CMK (cell line): ENCODE data around the gene HNF4A.
A peak's percentile ranks its signal among the peaks of the same experiment; 100 is the strongest.
"Not testable (repeated sequence)": the region's sequence is repeated elsewhere in the genome, so short reads cannot be mapped to it uniquely, and the experiment has no call there.

Source experiments
- DNase-seq: peaks from one replicate; pipeline ENCODE4 v3.0.0-alpha.2; 2010; ENCODE audit warnings: low read depth

Gene HNF4A

DNA sequence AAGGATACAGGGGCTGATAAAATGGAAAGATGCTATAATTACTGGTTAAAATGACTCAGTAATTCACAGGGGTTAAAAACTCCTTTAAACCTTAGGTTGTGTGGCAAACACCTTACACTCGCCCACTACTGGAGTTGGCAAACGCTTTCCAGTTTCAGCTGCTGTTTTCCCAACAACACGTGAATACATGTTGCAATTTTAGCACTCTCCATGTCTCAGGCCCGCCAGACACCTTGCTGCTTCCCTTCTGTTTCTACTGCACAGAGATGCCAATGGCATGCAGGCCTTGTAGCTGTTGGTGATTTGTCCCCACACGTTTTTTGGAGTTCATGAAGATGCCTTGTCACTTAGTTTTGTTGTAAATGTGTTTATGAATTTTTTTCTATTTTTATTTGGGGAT, 114.8 kb downstream of the HNF4A start:
- DNase-seq: no peak

GRCh38 chr20:44471481-44471882, 116.0 kb downstream of the HNF4A start:
- DNase-seq: no peak

DNA sequence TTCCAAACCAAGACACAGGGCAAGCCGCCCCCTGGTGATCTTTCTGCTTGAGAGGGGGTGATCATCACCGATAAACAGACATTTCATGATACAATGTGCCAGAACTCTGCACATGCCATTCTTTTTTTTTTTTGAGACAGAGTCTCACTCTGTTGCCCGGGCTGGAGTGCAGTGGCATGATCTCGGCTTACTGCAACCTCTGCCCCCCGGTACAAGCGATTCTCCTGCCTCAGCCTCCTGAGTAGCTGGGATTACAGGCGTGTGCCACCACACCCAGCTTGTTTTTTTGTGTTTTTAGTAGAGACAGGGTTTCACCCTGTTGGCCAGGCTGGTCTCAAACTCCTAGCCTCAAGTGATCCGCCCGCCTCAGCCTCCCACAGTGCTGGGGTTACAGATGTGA, 116.8 kb downstream of the HNF4A start:
- DNase-seq: not testable (repeated sequence)

DNA sequence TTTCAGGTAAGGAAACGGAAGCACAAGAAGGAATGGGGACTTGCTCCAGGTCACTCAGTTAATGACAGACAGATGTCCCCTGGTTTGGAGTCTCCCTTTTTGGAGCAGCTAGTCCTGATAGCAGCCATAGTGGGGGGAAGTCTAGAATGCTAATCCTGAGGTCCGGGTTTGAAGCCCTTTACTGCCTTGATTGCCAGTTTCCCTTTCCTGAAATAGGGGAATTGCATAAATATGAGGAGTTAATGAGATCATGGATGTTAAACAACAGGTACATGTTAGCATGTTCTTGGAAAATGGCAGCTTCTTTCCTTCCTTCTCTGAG, 119.8 kb downstream of the HNF4A start:
- no peak for DNase-seq

DNA sequence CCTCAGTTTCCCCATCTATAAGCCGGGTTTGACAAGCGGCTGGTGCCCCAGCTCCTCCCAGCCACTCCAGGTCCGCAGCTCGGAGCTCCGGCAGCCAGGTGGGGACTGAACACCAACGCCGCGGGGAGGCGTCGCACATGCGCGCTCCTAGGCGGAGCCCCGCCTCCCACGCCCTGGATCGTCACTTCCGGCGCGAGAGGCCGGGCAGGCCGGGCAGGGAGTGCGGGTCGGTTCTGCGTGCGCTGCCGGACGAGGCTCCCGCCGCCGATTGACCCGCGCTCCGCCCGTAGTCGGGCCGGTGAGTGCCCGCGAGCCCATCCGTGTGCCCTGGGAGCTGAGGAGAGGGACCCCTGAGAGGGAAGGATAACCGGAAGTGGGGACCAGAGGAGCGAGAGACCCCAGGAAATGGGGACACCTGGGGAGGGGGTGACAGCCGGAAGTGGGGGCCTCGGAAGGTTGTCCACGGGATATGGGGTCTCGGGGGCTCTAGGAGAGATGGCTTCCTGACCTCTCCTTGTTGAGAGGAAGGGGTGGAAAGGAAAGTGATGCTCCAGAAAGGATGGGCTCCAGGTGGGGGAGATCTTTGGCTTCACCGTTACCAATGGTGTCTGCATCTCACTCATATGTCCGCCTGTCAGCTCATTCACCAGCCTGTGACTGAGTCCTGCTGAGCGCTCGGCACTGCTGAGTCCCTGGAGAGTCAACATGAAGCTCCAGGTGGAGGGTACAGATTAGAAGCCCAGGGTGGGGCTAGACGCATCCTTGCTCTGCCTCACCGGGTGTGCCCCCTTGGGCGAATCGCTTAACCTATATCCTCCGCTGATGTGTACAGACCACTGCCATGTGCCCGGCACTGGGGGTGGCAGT, 120.4 kb downstream of the HNF4A start, which contains the start of gene TTPAL:
TSS of gene TTPAL (plus strand) at position 181 of the 867 bp plus-strand sequence. CDS start 4,126 bp downstream, outside the sequence.
- peak; percentile 65 for DNase-seq

GRCh38 chr20:44477151-44477550, 121.7 kb downstream of the HNF4A start:
- no peak for DNase-seq

- no peak for DNase-seq
Measured at GRCh38 chr20:44478206-44478605, 122.7 kb downstream of the HNF4A start.

GRCh38 chr20:44479643-44480042, 124.1 kb downstream of the HNF4A start:
- no peak for DNase-seq

DNA sequence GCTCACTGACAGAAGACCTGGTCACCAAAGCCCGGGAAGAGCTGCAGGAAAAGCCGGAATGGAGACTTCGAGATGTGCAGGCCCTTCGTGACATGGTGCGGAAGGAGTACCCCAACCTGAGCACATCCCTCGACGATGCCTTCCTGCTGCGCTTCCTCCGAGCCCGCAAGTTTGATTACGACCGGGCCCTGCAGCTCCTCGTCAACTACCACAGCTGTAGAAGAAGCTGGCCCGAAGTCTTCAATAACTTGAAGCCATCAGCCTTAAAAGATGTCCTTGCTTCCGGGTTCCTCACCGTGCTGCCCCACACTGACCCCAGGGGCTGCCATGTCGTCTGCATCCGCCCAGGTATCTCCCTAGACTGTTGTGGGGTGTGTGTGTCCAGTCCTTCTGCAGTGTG, 124.6 kb downstream of the HNF4A start:
- no peak for DNase-seq

DNA sequence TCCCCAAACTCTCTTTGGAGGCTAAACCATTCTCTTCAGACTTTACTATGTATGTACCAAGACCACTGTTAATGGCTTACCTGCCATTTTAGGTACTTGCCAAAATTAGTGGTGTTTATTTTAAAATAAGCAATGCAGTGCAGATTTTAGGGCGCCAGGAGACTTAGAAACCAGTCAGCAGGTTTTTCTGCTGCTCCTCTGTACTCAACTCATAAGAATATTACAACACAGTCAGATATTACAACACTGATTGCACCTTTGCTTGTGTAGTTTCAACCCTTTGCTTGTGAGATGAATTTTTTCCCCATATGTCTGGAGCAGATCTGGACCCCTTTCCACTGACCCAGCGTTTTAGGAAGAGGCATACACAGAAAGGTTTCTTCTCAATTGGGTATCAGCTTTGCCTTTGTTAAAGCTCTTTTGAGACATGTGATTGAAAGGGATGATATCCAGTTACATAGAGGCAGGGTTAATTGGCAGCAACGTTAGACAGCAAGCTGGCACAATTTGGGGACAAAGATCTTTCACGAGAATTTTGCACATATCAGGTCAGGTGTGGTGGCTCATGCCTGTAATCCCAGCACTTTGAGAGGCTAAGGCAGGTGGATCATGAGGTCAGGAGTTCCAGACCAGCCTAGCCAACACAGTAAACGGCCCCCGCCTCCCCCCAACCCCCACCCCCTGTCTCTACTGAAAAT, 126.4 kb downstream of the HNF4A start:
- DNase-seq: no peak

- no peak for DNase-seq
Measured at GRCh38 chr20:44483112-44483511, 127.6 kb downstream of the HNF4A start.
